ENCODE results near the gene GALNT18.

DNA sequence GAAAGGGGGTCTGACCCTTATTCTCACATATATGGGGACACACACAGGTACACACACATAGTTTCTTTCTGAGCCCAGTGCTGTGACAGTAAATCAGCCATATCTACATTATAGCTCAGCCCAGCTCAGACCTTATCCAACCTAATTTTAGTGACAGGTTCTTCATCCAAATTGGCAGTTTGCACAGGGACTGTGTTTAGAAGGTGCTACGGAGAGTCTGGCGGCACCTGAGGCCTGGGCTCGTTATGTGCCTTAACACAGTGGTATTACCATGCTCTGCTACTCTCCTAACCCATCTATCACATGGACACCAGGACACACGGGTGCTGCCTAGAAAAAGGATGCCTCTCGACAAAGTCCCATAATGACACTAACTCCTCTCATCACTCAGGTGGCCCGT is 109.3 kb downstream of the GALNT18 start:
- TF ChIP-seq, protein P1, sequence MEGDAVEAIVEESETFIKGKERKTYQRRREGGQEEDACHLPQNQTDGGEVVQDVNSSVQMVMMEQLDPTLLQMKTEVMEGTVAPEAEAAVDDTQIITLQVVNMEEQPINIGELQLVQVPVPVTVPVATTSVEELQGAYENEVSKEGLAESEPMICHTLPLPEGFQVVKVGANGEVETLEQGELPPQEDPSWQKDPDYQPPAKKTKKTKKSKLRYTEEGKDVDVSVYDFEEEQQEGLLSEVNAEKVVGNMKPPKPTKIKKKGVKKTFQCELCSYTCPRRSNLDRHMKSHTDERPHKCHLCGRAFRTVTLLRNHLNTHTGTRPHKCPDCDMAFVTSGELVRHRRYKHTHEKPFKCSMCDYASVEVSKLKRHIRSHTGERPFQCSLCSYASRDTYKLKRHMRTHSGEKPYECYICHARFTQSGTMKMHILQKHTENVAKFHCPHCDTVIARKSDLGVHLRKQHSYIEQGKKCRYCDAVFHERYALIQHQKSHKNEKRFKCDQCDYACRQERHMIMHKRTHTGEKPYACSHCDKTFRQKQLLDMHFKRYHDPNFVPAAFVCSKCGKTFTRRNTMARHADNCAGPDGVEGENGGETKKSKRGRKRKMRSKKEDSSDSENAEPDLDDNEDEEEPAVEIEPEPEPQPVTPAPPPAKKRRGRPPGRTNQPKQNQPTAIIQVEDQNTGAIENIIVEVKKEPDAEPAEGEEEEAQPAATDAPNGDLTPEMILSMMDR (IDR thresholded peaks at IDR 0.05) = no peak
- TF ChIP-seq POLR2A (IDR thresholded peaks at IDR 0.05) (no peak), POLR2AphosphoS5 (IDR thresholded peaks at IDR 0.05) (no peak)

Data from breast epithelium (tissue), 3 donors.